Neural progenitor cell (in vitro differentiated cells): ENCODE measurements around the gene GFER.

Experiments used
- CTCF ChIP-seq: fragments of 200-600 bp; sonication (generic); IDR thresholded peaks from 2 replicates; pipeline ENCODE4 v1.5.1; 2017; ENCODE audit warnings: antibody characterized with exemption, mild to moderate bottlenecking
- EZH2 ChIP-seq: fragments of 200-600 bp; sonication (generic); IDR thresholded peaks from 2 replicates; pipeline ENCODE4 v1.6.1; 2017; ENCODE audit warnings: antibody characterized with exemption, mild to moderate bottlenecking, moderate library complexity
- EZH2phosphoT487 ChIP-seq: fragments of 200-600 bp; sonication (generic); IDR thresholded peaks from 2 replicates; pipeline ENCODE4 v1.6.1; 2017; ENCODE audit warnings: antibody characterized with exemption

- TF ChIP-seq CTCF, result no peak
- no peak for TF ChIP-seq EZH2
- no peak for TF ChIP-seq EZH2phosphoT487
Measured at GRCh38 chr16:1972490-1972877, 11.5 kb upstream of the GFER start.
